Measurements from ENCODE around the gene MARCHF9.

MARCHF9 gene

GRCh38 chr12:57724936-57725740 is 29.8 kb upstream of the MARCHF9 start:
- DNase-seq = no peak

GRCh38 chr12:57725851-57726150 is 29.1 kb upstream of the MARCHF9 start:
- DNase-seq = no peak

GRCh38 chr12:57726151-57726883 is 28.6 kb upstream of the MARCHF9 start:
- DNase-seq = peak; percentile 63

- peak; percentile 17 for DNase-seq
Measured at GRCh38 chr12:57726884-57727757, 27.8 kb upstream of the MARCHF9 start.

- DNase-seq = no peak
Measured at GRCh38 chr12:57727758-57728395, 27.0 kb upstream of the MARCHF9 start.

- DNase-seq = no peak
Measured at GRCh38 chr12:57729321-57729844, 25.5 kb upstream of the MARCHF9 start.

- DNase-seq = no peak
Measured at GRCh38 chr12:57730336-57731067, 24.4 kb upstream of the MARCHF9 start.

- no peak for DNase-seq
Measured at GRCh38 chr12:57731411-57732080, 23.4 kb upstream of the MARCHF9 start.

GRCh38 chr12:57732270-57732669 is 22.6 kb upstream of the MARCHF9 start:
- DNase-seq = no peak

GRCh38 chr12:57732726-57733593 is 21.9 kb upstream of the MARCHF9 start:
- DNase-seq = no peak

GRCh38 chr12:57733928-57734327 is 21.0 kb upstream of the MARCHF9 start:
- DNase-seq = no peak

- DNase-seq = no peak
Measured at GRCh38 chr12:57734591-57734990, 20.3 kb upstream of the MARCHF9 start.

GRCh38 chr12:57735198-57735855 is 19.6 kb upstream of the MARCHF9 start:
- DNase-seq = peak; percentile 17

GRCh38 chr12:57735952-57736740 is 18.8 kb upstream of the MARCHF9 start:
- DNase-seq = no peak

- DNase-seq = no peak
Measured at GRCh38 chr12:57736741-57737466, 18.0 kb upstream of the MARCHF9 start.

GRCh38 chr12:57737467-57738460 is 17.1 kb upstream of the MARCHF9 start:
- no peak for DNase-seq

- DNase-seq = peak; percentile 43
Measured at GRCh38 chr12:57738661-57739237, 16.2 kb upstream of the MARCHF9 start, which contains the start of gene AGAP2. TSS of gene AGAP2 (minus strand) at chr12:57738742. CDS start at chr12:57738246, 496 bp downstream.
